Colon (tissue), 2 donors: ENCODE data around the gene MAPK10.

Experiments
- FAIRE-seq: peaks from 2 replicates; lab custom pipeline; 2012; peaks lifted over from hg19 to GRCh38; lab: Jason Lieb, UNC
- donor health status: control.
- donor health status: control.

Gene MAPK10

DNA sequence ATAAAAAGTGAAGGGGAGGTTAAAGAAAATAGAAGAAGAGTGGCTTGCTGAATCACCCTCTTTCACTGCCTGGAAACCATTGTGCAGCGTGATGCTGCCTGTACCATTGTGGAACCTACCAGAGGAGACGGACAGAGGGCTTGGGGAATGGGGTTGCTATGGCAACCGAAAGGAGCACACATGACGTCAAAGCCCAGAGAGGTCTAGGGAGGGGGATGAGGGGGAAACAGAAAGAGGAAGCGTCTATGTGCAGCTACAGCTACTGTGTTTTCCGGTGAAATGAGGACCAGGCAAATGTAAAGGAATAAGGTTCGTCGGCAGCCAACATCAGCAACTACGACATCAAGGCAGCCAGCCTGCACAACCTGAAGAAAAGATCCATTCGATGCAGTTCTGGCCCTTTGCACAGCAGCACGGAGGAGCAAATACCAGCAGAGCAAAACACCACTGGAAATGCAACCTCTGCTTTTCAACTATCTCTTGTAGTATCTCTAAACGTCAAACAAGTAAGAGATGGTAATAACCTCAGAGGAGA is at the start of gene MAPK10:
MAPK10 (minus strand) TSS at position 110 of the 535 bp plus-strand sequence.
- FAIRE-seq, result no peak

DNA sequence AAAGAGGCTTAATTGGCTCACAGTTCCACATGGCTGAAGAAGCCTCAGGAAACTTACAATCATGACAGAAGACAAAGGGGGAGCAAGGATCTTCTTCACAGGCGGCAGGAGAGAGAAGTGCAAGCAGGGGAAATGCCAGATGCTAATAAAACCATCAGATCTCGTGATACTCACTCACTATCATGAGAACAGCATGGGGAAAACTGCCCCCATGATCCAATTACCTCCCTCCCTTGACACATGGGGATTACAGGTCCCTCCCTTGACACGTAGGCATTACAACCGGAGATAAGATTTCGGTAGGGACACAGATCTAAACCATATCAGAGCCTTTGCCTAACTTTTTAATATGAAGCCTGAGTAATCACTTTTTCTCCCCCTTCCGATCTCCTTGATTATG is 43.7 kb upstream of the MAPK10 start:
- FAIRE-seq, result no peak

DNA sequence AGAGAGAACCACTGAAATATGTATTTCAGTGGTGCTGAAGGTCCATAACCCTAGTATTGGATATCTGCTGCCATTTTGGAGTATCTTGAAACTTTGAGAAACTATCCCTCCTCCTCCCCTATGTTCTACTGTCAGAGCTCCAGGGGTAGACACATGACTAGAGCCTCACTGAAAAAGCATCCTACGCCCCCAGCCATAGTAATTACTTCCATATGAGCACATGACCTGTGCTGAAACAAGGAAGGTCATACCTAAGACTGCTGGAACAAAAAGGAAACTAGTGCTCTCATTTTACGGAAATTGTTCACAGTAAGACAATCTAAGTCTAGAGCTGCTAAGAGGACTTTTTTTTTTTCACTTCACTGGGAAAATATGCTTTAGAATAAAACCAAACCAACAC is 42.0 kb upstream of the MAPK10 start:
- FAIRE-seq, result no peak

DNA sequence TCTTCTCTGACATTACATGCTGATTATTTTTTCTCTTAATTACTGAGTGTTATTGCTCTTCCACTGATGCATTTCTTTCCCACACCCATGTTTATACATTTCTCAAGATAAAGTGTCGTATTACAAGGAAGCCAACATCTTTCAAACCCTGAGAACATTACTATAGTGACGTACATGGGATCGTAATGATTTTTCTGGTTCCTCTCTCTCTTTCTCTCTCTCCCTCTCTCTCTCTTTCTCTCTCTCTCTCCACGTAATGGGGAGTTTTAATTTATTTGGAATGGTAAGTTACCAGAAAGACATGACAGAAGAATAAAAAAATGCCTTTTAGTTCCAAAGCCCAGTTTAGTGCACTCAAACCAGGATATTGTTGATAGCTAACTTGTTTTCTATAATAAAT is 40.4 kb upstream of the MAPK10 start:
- FAIRE-seq, result no peak

DNA sequence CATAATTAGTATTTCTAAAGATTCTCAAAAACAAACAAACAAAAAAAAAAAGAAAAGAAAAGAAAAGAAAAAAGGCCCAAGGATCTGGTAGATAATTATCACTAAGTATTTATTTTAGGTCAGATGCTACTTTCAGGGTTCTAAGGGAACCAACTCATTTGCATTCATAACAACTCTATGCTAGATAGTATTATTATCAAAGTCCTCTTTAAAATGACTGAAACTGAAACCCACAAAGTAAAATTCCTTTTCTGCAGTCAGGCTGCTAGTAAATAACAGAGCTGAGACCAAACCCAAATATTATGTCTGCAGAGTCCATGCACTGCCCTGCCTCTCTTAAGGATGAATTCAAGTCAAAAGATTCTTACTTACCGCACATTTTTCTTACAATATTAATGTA is 38.3 kb upstream of the MAPK10 start:
- FAIRE-seq, result no peak

DNA sequence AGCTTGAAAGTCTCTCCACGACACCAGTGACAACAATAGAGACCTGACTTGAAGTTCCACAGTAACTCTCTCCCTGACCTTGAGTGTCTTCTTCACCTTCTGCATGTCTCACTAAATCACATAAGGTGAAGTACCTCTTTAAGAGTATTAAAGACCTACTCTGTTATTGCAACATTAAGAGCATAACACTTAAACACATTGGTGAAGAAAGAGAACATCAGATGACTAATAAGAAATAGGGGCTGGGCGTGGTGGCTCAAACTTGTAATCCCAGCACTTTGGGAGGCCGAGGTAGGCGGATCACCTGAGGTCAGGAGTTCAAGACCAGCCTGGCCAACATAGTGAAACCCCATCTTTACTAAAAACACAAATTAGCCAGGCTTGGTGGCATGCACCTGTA is 33.9 kb upstream of the MAPK10 start:
- no peak for FAIRE-seq

DNA sequence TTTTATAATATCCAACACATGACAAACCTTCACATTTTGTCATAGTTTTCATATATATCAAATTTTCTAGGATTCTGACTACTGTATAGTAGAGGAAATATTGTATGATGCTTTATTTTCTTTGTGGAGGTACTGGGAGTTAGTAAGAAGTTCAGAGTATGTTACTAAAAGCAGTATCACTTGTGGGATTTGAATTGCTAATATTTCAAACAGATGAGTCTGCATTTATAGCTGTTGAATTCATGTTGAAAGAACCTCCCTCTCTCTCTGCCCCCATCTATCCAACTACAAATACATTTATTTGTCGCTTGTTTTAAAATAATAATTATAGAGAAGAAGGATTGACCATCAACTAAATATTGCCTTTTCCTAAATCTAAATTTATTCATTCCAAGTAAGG is 29.8 kb upstream of the MAPK10 start:
- no peak for FAIRE-seq

DNA sequence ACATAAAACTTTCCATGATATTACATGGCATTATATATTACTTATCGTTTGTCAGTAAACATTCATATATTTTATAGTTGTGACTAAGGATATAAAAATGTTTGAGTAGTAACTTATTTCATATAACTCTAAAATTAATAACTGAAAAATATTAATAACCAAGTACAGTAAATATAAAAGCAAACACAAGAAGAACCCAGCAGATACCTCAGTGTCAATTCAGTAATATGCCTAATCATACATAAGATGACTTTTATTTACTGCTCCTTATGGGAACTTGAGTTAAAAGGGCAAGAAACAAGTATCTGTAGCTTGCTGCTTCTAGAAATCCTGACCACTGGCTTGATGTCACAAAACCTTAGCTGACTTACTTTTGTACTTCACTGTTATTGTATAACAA is 28.4 kb upstream of the MAPK10 start:
- FAIRE-seq, result no peak

DNA sequence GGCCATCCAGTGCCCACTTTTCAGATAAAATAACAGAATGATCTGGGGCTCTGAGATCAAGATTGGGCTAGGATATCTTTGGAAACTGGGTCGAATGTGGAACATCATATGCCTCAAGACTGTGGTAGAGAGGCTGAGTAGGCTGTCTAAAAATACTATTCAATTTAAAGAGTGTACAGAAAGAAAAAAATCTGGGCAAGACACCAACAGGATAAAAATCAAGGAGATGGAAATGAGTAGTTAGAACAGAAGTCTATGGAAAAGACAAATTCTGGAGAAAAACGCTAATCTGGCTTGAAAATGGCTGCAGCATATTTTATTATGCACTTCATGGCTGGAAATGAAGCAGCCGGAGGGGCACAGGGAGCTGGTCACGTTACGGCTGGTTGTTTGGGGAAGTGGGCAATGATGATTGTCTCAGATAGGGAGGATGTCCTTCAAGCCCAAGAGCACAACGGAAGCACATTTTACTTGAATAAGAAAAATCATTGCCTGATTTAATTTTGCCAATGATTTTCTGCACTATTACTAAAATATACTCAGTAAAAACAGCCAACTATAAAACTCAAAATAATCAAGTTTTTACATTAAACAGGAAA is 27.1 kb upstream of the MAPK10 start:
- no peak for FAIRE-seq

DNA sequence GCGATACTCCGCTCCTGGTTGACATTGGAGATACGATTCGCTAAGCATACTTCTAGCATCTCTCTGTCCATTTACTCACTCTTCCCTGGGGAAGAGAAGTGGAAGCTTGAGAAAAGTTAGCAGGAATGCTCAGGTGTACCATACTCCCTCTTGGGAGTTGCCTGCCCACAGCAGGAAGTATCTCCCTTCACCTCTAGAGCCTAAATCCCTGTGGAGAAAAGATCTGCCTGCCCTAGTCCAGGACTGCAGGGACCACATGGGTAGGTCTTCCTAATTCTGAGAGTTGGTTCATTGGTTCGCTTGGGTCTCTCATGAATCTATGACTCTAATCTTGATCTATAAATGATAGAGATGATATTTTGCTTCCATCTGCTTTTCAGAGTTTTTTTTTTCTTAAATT is 26.3 kb upstream of the MAPK10 start:
- no peak for FAIRE-seq

DNA sequence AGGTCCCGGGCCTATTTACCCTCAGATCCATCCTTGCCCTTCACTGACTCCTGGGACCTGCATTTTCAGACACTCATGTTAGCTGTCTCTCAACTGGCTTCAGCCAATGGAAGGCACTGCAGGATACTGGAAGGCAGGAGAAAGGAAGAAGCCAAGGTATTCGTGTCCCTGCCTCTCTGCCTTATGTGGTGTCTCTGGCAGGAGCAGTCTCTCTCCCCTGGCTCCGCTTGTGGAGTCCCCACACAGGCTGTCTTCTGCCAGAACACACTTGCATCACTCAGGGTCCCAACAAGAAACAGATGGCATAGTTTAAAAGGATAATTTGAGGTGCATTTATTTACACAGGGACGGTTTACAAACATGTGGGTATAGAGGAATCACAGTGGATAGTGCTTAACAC is 21.6 kb upstream of the MAPK10 start:
- no peak for FAIRE-seq

DNA sequence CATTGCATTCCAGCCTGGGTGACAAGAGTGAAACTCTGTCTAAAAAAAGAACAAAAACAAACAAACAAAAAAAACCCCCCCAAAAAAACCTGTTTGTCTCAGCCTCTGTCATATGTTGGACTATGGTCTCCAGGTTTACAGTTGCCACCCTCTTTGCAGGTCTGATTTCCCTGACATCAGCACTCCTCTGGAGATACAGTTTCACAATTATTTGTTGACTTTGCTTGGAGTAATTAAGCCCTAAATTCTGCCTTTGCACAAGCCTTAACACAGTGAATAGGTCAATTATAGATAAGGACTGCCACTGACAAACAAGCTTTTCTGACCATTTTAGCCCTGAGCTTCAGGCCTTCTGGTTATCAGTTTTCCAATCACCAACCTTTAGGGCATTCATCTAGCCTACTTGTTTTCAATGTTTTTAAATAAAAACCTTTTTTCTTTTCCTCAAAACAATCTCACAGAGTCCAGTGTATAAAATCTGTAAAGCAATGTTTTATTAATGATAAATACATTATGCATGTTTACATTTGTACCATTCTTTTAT is 20.4 kb upstream of the MAPK10 start:
- no peak for FAIRE-seq

DNA sequence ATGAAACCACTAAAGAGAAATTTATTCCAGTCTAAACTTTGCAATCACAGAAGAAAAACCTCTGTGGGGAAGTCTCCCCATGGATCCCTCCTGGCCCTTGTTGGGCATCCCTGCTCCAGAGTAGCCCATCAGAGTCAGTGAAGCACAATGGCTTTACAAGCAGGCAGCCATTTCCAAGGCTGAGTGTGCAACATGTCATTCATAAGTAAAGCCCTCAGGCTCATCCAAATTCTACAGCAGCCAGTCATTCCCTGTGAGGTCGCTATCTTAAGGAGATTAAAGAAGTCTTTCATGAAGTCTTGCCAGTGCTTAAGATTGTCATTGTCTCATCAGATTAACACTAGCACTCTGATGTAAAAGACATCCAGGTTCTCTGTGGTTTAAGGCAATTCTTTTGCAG is 17.0 kb upstream of the MAPK10 start:
- FAIRE-seq, result no peak

DNA sequence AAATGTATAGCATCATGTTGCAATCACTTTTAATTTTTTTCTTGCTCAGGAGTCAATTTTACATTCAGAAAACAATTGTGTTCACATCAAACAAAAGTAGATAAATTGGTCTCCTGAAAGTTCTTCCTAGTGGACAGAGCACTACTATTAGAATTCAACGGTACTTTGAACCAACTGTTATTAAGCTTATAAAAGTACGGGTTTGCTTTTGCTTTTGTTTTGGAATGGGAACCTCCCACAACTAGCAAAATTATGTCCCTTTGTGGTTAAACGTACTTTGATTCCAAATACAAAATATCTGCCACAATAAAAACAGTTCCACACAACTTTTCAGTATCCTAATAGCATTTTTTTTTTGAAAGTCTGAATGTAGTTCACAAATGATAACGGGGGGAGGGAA is 8.6 kb upstream of the MAPK10 start:
- FAIRE-seq, result no peak

DNA sequence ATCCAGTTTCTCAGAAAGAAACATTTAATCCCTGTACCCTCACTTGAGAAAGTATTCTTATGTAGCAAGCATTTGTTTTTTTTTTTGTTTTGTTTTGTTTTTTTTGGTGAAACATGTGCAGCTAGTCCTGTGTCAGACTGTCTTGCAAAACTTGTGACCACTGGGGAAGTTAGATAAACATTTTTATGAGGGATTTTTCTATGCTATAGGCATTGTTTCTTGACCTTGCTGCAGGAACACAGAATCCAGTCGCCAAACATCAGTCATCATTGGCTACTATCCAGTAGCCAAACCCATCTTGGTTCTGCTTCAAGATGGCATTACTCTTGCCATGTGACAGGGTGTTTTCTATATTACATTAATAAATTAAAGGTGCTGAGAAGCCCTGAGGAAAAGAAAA is 7.7 kb upstream of the MAPK10 start:
- FAIRE-seq, result no peak

DNA sequence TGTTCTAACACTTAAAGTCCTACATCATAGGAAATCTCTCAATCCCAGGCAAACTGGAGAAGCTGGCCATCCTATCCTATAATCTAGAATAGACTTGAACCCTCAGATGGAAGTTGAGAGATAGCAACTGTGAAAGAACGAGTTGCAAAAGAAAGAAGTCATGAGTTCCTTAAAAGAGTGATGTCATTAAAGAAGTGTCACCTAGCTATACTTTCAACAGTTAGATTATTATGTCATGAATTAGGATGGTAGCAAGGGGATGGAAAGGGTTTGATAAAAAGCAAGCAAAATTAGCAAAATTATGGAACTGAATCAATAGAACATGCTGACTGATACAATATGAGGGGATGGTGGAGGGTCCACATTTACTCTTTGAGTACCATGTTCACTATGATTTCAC is 7.1 kb upstream of the MAPK10 start:
- FAIRE-seq, result no peak

DNA sequence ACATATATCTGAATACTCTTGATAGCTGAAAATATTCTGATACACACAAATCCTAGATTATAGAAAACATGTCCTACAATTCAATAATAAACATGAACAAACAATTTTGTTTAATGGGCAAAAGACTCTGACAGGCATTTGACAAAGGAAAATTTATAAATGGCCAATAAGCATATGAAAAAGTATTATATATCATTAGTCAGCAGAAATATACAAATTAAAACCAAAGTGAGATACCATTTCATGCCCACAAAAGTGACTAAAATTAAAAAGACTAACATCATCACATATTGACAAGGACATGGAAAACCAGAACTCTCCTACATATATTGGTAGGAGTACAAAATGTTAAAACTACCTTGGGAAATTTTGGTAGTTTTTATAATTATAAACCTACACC is 2.7 kb upstream of the MAPK10 start:
- FAIRE-seq, result no peak

DNA sequence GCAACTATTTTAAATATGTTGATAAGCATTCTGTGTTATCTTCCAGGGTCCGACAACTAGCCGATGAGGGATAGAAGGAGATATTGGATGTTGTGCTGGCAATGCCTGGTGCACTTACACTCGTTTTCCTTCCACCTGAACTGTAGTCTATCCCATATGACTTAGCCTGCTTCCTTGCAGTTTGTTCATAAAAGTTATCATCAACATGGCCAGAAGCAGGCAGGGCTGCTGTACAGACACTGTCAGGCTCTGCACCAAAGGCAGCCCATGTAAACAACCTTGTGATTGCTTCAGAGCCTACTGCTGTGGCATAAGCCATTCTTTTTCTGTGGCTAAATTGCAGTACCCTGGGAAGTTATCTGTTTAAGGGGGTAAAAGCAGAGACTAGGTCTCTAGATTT is 1.6 kb downstream of the MAPK10 start:
- no peak for FAIRE-seq

DNA sequence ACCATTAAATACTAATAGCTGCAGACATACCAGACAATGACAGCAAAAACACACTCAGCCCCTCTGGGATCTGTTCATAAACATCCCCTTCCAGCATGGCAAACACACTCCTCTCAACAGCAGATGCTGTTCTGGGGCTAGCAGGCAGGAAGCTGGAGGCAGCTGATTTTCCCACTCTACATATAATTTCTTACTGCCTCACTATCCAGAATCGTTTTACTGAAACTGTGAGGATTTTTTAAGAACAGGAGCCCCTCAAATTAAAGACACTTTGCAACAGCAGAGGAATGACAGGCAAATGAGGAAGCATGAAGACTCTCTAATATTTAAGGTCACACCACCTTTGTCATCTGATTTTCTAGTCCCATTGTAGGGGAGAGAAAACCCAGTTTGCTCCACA is 2.2 kb downstream of the MAPK10 start:
- FAIRE-seq, result no peak

DNA sequence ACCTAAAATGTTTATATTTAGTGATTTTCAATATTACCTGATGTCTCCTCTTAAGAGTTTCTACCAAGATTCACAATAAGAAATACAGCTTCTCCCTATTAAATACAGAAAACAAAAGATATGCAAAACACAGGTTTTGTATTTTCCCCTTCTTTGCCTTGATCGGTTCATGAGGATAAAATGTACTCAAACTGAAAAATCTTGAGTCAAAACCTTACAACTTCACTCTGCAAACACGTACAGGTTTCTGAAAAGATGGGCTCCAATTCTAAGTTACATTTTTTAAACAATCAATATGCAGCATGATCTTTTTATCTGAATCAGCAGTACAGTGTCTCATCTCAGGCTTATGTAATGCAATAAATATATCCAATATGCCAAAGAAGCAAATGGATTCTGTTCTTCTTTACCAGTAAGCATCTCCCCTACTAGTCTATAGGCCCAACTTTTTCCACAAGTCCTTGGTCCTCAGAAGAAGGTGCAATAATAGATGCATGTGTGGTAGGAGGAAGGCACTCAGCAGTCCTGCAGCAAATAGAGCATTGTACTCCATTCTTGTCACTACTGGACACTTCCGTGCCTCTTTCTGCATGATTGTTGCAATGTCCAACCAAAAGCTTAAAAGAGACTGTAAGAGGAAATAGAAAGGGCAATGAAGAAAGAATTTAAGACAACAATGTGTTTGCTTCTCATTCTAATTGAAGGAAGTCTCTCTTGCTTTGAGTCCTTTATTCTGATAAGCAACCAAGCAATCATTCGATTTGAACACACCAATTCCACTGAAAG is 3.2 kb downstream of the MAPK10 start:
- no peak for FAIRE-seq

DNA sequence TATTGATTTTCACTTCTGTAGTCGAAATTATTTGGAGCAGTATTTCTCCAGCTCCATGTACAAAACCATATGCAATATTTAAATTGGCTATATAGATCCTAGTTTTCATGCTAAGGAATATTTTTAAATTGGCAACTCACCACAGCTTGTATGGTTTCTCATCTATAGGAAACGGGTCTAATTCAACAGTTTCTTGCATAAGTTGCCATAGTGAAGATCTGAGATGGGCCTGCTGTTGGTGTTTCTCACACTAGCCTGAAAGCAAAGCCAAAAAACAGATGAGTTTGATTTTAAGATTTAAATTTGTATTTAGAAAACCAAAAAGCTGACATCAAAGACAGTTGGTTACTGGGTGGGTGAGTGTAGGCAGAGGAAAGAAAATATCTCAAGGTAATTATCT is 5.5 kb downstream of the MAPK10 start:
- FAIRE-seq, result no peak

DNA sequence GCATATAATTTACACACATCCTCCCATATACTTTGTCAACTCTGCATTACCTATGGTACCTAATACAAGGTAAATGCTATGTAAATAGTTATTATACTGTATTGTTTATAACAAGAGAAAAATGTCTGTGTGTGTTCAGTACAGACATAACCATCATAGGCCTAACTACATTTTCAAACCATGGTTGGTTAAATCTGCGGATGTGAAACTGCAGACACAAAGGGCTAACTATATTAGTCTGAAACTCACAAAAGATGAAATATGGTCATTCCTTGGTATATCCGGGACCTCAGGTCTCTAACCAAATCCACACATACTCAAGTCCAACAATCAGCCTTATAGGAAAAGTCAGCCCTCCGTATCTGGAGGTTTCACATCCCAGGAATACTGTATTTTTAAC is 13.5 kb downstream of the MAPK10 start:
- no peak for FAIRE-seq

DNA sequence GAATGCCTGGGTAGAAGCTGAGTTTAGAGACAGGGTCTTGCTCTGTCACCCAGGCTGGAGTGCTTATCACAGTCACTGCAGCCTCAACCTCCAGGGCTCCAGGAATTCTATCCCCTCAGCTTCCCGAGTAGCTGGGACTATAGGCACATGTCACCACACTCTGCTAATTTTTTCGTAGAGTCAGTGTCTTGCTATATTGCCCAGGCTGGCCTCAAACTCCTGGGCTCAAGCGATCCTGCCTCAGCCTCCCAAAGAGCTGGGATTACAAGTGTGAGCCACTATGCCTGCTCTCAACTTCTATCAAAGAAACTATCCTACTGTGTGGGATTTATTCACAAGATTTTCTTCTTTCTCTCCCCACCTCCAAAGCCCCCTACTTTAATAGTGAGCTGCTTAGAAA is 15.7 kb downstream of the MAPK10 start:
- FAIRE-seq, result no peak

DNA sequence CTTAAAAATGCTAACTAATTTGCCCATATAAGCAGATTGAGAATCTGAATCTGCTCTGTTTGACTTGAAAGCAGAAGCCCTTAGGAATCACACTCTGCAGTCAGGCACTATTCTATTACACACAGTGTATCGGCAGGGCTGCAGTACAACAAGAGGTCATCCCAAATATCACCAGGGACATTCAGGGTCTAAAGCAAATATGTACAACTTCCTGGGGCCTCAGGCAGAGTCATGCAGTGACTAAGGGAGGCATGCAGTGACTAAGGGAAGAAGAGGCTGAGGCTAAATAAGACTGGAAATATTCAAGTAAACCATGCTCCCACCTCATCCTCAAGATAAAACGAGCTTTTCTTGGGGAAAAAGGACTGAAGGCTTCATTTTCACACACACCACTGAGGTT is 20.9 kb downstream of the MAPK10 start:
- FAIRE-seq, result no peak
